HT1080 (cell line): ENCODE data around the gene TFR2. TPM values are rescaled to one million over a fixed set of nuclear protein-coding genes. Genes with fewer than 3 reads are reported as not detected.

Experiments
- DNase-seq: peaks from one replicate; pipeline ENCODE4 v3.0.0-alpha.2; 2015; ENCODE audit warnings: low read depth
- total RNA-seq: library from RNA; depleted of rRNA; stranded (reverse); fragments of >200 nt; shearing (Covaris generic); gene quantifications from 2 replicates; pipeline ENCODE4 v1.2.3, GENCODE V29; 2014

The TFR2 gene
- total RNA-seq, 1 experiment from 2014 or later: not detected

- DNase-seq: peak; percentile 54
Measured at GRCh38 chr7:100614308-100614861, 27.0 kb downstream of the TFR2 start.

DNA sequence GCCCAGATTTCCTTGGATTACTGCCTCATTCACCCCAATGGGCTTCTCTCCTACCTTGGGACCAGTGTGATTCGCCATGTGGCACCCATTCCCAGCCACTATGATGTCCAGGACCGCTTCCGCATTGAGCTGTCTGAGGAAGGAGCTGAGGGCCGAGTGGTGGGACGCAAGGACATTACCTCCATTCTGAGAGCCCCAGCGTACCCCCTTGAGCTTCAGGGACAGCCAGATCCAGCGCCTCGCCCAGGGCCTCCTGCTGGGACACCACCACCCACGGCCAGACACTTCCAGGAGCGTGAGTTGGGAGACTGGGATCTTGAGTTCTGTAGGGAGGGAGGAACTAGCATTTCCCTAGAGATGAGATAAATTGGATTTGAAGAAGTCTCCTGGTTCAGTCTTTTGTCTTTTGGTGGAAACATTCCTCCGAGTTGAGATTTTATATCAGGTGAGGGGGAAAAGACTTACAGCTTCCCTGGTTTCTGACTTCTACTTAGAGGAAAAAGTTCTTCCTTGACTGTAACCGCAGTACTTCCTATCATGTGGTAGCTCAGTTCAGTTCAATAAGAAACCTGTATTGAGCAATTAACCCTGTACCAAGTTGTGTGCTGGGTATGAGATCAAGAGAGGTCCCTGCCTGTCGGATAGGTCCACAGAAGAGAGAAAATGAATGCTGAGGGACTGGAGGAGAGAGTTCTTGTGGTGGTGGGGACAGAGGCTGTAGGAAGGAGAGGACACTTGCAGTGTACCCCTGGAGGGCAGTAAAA lies 27.8 kb downstream of the TFR2 start:
- DNase-seq: no peak

DNA sequence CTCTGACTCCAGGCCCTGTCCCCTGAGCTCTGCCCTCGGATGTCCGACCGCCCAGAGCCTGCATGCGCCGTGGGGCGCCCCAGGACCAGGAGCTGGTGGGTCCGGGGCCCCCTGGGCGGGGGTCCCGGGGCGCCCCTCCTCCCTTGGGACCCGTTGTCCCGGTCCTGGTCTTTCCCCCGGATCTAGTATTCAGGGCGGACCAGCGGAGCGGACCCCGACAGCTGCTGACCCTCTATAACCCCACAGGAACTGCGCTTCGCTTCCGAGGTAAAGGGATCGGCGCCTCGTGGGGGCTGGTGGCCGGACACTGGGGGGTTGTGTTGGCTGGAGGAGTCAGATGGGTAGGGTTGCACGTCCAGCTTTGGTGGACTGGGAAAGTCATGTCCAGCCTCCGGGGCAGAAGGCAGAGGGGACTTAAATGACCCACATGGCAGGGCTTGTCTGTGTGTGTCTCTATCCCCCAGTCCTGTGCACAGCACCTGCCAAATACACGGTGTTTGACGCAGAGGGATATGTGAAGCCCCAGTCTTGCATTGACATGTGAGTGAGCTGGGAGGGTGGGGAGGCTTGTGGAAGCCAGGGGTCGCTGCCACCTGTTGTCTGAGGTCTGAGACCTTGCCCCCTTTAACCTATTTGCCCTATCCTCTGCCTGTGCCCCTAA lies 28.5 kb downstream of the TFR2 start:
- no peak for DNase-seq

GRCh38 chr7:100611983-100612729 lies 29.2 kb downstream of the TFR2 start, which contains the start of gene MOSPD3:
TSS of gene MOSPD3 (plus strand) at chr7:100612540. CDS start at chr7:100612792, 252 bp downstream.
- DNase-seq: peak; percentile 98

DNA sequence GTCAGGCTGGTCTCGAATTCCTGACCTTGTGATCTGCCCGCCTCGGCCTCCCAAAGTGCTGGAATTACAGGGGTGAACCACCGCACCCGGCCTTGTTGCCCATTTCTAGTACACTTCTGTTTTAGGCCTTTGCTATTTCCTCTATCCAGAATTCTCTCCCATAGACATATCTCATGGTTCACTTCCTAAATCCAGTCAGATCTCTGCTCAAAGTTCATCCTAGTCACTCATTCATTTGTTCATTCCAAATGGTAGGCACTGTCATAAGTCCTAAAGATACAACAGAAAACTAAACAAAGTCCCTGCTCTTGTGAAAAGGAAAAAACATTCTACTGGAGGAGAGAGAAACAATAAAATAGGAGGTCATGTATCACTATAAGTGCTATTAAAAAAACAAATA lies 31.4 kb downstream of the TFR2 start:
- no peak for DNase-seq

DNA sequence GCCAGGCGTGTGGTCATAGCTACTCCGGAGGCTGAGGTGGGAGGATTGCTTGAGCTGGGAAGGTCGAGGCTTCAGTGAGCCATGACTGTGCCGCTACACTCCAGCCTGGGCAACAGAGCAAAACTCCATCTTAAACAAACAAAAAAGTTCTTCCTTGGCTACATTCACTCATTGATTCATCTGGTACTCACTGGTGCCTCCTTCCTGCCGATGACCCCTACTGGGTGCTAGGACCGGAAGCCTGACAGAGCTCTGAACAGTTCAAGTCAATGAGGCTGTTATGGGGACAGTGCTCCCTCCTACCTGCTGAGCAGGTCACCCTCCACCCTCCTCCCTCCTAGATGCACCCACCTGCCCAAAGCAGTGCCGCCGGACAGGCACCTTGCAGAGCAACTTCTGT lies 34.2 kb downstream of the TFR2 start:
- DNase-seq: peak; percentile 62

GRCh38 chr7:100606313-100606712 lies 35.0 kb downstream of the TFR2 start:
- DNase-seq: no peak

DNA sequence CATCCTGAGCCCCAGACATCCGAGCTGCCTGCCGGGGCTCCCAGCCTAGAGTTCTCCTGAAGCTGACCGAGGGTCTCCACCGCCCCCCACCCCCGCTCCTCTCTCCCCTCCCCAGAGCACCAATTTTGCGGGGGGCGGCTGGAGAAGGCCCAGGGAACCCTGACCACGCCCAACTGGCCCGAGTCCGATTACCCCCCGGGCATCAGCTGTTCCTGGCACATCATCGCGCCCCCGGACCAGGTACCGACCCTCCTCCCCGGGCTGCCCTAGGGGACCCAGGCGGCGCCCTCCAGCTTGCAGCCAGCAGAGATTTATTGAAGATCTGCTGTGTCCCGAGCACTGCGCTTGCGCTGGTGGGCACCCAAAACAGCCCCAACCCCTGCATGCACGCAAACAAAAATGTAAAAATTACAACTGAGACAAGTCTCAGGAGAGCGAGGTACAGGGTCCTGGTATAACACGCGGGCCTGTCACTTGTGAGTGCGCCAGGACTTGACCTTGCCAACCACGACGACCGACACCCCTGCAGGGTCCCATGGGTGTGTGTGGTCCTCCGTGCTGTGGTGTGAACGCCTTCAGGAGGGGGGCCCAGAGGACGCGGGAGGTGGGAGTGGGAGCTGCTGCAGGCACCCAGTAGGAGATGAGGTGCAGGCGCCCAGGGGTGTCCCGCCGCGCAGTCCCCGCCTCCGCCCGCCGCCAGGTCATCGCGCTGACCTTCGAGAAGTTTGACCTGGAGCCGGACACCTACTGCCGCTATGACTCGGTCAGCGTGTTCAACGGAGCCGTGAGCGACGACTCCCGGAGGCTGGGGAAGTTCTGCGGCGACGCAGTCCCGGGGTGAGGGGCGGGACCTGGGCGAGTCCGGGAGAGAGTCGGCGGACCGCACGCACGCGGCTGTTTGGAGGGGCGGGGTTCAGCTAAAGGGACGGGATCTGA lies 36.1 kb downstream of the TFR2 start:
- no peak for DNase-seq

DNA sequence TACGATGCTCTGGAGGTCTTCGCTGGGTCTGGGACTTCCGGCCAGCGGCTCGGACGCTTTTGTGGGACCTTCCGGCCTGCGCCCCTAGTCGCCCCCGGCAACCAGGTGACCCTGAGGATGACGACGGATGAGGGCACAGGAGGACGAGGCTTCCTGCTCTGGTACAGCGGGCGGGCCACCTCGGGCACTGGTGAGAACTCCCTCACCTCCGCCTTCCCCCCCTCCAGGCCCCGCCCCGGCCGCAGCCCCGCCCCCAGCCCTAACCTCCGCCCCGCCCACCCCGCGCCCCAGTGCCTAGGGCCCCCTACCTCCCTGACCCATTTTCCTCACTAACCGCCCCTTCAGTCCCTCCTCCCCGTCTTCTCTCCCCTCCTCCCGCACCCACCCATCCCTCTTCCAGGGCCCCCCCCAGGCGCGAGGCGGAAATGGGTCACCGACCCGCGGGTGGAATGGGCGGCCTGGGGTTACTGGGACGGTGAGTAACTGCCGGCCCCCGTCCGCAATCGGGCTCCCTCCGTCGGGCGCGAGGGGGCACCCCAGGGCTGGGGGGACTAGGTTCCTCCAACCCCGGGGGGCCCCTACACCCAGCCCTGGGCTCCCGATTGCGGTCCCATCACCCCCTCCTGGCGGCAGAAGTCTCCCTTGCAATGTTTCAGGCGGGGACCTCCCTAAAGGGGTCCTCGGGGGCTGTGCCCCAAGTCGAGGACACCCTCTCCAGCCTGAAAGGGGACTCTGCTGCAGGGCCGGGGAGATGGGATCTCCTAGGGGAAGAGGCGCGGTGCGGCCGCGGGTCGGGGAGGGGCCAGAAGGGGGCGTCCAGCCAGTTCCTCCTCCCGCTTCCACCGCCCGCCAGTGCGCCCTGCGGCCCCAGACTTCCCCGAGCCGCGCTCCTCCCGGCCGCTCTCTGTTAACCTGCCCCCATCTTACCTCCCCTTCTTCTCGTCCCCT lies 37.0 kb downstream of the TFR2 start:
- DNase-seq: no peak

GRCh38 chr7:100603726-100604027 lies 37.7 kb downstream of the TFR2 start:
- no peak for DNase-seq

GRCh38 chr7:100602889-100603725 lies 38.2 kb downstream of the TFR2 start:
- DNase-seq: no peak

DNA sequence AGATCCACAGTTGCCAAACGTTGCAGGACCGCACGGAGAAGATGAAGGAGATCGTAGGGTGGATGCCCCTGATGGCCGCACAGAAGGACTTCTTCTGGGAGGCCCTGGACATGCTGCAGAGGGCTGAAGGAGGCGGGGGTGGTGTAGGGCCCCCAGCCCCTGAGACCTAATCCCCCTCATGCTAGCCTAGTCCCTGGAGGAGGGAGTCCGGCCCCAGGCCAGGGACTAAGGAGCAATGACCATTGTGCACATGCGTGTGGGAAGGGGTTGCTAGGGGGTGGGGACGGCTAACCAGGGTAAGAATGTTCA lies 40.7 kb downstream of the TFR2 start:
- no peak for DNase-seq

GRCh38 chr7:100599911-100600729 lies 41.2 kb downstream of the TFR2 start:
- DNase-seq: no peak

GRCh38 chr7:100598425-100598824 lies 42.9 kb downstream of the TFR2 start:
- DNase-seq: peak; percentile 48

DNA sequence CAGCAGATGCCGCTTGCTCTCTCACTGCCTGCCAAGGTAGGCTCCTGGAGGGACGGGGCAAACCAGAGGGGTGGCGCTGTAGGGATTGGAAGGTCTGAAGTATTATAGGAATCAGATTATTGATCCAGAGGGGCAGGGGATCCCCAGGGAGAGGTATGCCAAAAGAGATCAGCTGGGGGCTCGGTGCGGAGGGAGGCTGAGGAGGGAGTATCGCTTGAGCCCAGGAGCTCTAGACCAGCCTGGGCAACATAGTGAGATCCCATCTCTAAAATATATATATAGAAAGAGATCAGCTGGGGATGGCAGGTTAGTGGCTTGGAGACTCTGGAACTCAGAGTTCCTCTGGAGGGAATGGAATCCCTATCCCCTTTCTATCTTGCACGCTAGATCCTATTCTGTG lies 46.2 kb downstream of the TFR2 start:
- DNase-seq: no peak

DNA sequence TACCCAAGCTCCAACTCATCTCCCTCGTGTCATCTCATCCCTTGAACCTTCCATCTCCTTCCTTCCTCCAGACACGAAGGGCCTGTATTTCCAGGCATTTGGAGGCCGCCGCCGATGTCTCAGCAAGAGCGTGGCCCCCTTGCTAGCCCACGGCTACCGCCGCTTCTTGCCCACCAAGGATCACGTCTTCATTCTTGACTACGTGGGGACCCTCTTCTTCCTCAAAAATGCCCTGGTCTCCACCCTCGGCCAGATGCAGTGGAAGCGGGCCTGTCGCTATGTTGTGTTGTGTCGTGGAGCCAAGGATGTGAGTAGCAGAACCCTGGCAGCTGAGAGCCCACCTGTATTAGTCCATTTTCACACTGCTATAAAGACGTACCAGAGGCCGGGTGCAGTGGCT lies 49.8 kb downstream of the TFR2 start:
- no peak for DNase-seq

- no peak for DNase-seq
Measured at GRCh38 chr7:100590077-100590737, 51.1 kb downstream of the TFR2 start.
